Small intestine (tissue), 7 donors: ENCODE results near the gene DUXA. TPM values are rescaled to one million over a fixed set of nuclear protein-coding genes. Genes with fewer than 3 reads are reported as not detected.
"Not testable (repeated sequence)": the region's sequence is repeated elsewhere in the genome, so short reads cannot be mapped to it uniquely, and the experiment has no call there.

Source experiments
- DNase-seq, 2 donors: peaks; one replicate each; pipeline versions ENCODE4 v3.0.0 to v3.0.0-alpha.2; 2013
- FAIRE-seq: peaks from 2 replicates; lab custom pipeline; 2012; peaks lifted over from hg19 to GRCh38; lab: Jason Lieb, UNC
- H3K27ac ChIP-seq, 3 donors: one replicate each; pipeline ENCODE4 v1.5.1; 2013; ENCODE audit warnings: low read length in 2 of 3, mild to moderate bottlenecking in 2 of 3, control low read depth in 1 of 3, inconsistent platforms in 1 of 3, low read depth in 1 of 3, moderate library complexity in 1 of 3
- H3K27me3 ChIP-seq, 3 donors: one replicate each; pipeline ENCODE4 v1.6.1; 2013; ENCODE audit warnings: low read length in 3 of 3, inconsistent platforms in 1 of 3; ENCODE audit not compliant: control insufficient read depth in 3 of 3, insufficient read depth in 3 of 3
- H3K36me3 ChIP-seq, 3 donors: one replicate each; pipeline ENCODE4 v1.6.1; 2013; ENCODE audit warnings: low read length in 3 of 3, inconsistent platforms in 1 of 3, low read depth in 1 of 3, mild to moderate bottlenecking in 1 of 3, moderate library complexity in 1 of 3; ENCODE audit not compliant: control insufficient read depth in 3 of 3, insufficient read depth in 2 of 3
- H3K4me1 ChIP-seq, 3 donors: one replicate each; pipeline ENCODE4 v1.6.1; 2013; ENCODE audit warnings: low read length in 2 of 3, inconsistent platforms in 1 of 3, low read depth in 1 of 3, mild to moderate bottlenecking in 1 of 3, moderate library complexity in 1 of 3; ENCODE audit not compliant: control insufficient read depth in 3 of 3, insufficient read depth in 2 of 3
- H3K4me3 ChIP-seq, 3 donors: one replicate each; pipeline ENCODE4 v1.5.1; 2013; ENCODE audit warnings: low read length in 3 of 3, control low read depth in 1 of 3, inconsistent platforms in 1 of 3, low read depth in 1 of 3, mild to moderate bottlenecking in 1 of 3, moderate library complexity in 1 of 3
- H3K9me3 ChIP-seq, 2 donors: one replicate each; pipeline ENCODE4 v1.6.1; 2013; ENCODE audit warnings: low read depth in 1 of 2, low read length in 1 of 2; ENCODE audit not compliant: control insufficient read depth in 2 of 2, insufficient read depth in 1 of 2
- WGBS, 3 donors: extraction: QIAGEN DNeasy Blood & Tissue Kit; methylation state at CpG; one replicate each; pipeline ENCODE4 v1.1.7; 2013; 5-methylcytosine and 5-hydroxymethylcytosine counted together
- polyA plus RNA-seq, 4 donors: library from polyadenylated mRNA; stranded (reverse) in 3 of 4; unstranded in 1 of 4; fragments of 200-250 nt in 3 of 4; fragments of 120-200 nt in 1 of 4; gene quantifications; one replicate each; pipeline versions ENCODE4 v1.2.1 to v1.2.3, GENCODE V29; 2013
- donor health status: healthy with polysubstance abuse.
- donor health status: control.
- donor health status: control.
- donor health status: Bipolar disorder and iron deficiency.
- donor health status: healthy.

DUXA gene
- polyA plus RNA-seq, 4 donors = not detected

DNA sequence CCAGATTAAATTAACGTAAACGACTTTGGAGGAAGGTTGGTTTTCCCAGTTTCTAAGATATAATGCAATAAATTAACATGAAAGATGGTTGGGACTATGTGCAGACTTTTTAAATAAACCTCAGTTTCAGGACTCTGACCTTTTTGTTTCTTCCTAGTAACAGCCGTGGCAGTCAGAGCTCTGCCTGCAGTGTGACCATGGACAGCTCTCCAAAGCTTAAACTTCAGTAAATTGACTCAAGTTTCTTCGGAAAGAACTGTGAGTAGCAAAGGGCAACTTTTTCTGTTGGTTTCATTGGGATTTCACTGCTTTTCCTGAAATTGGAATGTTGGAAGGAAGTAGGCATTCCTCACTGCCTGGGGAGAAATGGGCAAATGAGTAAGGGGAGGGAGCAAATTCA lies 43.4 kb downstream of the DUXA start:
- no peak overlapping the region for H3K27ac ChIP-seq
- H3K4me3 ChIP-seq = no peak overlapping the region
- WGBS, 3 donors = 37 to 38% (median 38%) methylated on average over 4 of the region's 4 CpGs
- peaks cover 0 to 4% (median 0%) of the 10 kb centered on the region in 3 donors for H3K27me3 ChIP-seq
- DNase-seq = no peak
- peaks cover 3 to 10% of the 10 kb centered on the region in 2 donors for H3K9me3 ChIP-seq
- FAIRE-seq = no peak
- no peaks in the 10 kb centered on the region for H3K36me3 ChIP-seq
- H3K4me1 ChIP-seq = no peaks in the 10 kb centered on the region

GRCh38 chr19:57118848-57119247 lies 48.4 kb downstream of the DUXA start:
- no peaks in the 10 kb centered on the region for H3K27me3 ChIP-seq
- no peaks in the 10 kb centered on the region for H3K36me3 ChIP-seq
- no peak overlapping the region for H3K4me3 ChIP-seq
- no peaks in the 10 kb centered on the region for H3K4me1 ChIP-seq
- FAIRE-seq (no peak), DNase-seq (no peak)
- H3K9me3 ChIP-seq = peaks cover 3 to 17% of the 10 kb centered on the region in 2 donors
- WGBS, 3 donors = 70 to 83% (median 79%) methylated on average over 32 of the region's 32 CpGs
- no peak overlapping the region for H3K27ac ChIP-seq

GRCh38 chr19:57113501-57113900 lies 53.8 kb downstream of the DUXA start:
- FAIRE-seq, H3K27me3 ChIP-seq, H3K36me3 ChIP-seq, H3K4me3 ChIP-seq, H3K27ac ChIP-seq, H3K4me1 ChIP-seq, DNase-seq: not testable (repeated sequence)
- H3K9me3 ChIP-seq = peaks cover 6 to 27% of the 10 kb centered on the region in 2 donors
- WGBS, 3 donors = 76 to 82% (median 79%) methylated on average over 7 of the region's 7 CpGs

DNA sequence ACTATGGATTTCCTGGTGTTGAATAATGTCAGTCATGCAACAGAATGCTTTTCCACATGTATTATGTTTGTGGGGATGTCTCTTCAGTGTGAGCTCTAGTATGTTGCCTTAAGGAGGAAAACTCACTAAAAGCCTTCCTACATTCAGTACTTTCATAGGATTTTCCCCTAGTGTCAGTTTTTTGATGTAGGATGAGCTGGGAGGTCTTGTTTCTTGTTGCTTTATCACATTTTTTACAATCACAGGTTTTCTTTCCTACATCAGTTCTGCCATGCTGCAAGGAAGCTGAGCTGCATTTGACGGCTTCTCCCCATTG lies 56.0 kb downstream of the DUXA start:
- H3K36me3 ChIP-seq = no peaks in the 10 kb centered on the region
- FAIRE-seq (no peak), DNase-seq (no peak)
- no peaks in the 10 kb centered on the region for H3K4me1 ChIP-seq
- peaks cover 8 to 23% of the 10 kb centered on the region in 2 donors for H3K9me3 ChIP-seq
- WGBS, 3 donors = 94 to 100% (median 100%) methylated on average over 1 of the region's 1 CpG
- no peak overlapping the region for H3K27ac ChIP-seq
- no peak overlapping the region for H3K4me3 ChIP-seq
- H3K27me3 ChIP-seq = peaks cover 0 to 4% (median 3%) of the 10 kb centered on the region in 3 donors

- DNase-seq = no peak
- H3K36me3 ChIP-seq = no peaks in the 10 kb centered on the region
- 84 to 92% (median 88%) methylated on average over 9 of the region's 9 CpGs for WGBS, 3 donors
- no peak for FAIRE-seq
- H3K27ac ChIP-seq = no peak overlapping the region
- no peaks in the 10 kb centered on the region for H3K4me1 ChIP-seq
- H3K4me3 ChIP-seq = no peak overlapping the region
- peaks cover 0 to 8% (median 7%) of the 10 kb centered on the region in 3 donors for H3K27me3 ChIP-seq
- H3K9me3 ChIP-seq = peaks cover 10 to 20% of the 10 kb centered on the region in 2 donors
These were observed 56.5 kb downstream of the DUXA start for GRCh38 chr19:57110592-57111328.

- Histone ChIP-seq H3K27me3 (peaks cover 0 to 13% (median 11%) of the 10 kb centered on the region in 3 donors), H3K4me3 (no peak overlapping the region), H3K9me3 (peaks cover 7 to 13% of the 10 kb centered on the region in 2 donors), H3K4me1 (peaks cover 0 to 4% (median 0%) of the 10 kb centered on the region in 3 donors), H3K36me3 (no peaks in the 10 kb centered on the region), H3K27ac (no peak overlapping the region)
- DNase-seq (no peak), FAIRE-seq (no peak)
- WGBS, 3 donors = 12 to 36% (median 26%) methylated on average over 35 to 42 of the region's 42 CpGs
These were observed 60.5 kb downstream of the DUXA start for GRCh38 chr19:57106722-57107235.

DNA sequence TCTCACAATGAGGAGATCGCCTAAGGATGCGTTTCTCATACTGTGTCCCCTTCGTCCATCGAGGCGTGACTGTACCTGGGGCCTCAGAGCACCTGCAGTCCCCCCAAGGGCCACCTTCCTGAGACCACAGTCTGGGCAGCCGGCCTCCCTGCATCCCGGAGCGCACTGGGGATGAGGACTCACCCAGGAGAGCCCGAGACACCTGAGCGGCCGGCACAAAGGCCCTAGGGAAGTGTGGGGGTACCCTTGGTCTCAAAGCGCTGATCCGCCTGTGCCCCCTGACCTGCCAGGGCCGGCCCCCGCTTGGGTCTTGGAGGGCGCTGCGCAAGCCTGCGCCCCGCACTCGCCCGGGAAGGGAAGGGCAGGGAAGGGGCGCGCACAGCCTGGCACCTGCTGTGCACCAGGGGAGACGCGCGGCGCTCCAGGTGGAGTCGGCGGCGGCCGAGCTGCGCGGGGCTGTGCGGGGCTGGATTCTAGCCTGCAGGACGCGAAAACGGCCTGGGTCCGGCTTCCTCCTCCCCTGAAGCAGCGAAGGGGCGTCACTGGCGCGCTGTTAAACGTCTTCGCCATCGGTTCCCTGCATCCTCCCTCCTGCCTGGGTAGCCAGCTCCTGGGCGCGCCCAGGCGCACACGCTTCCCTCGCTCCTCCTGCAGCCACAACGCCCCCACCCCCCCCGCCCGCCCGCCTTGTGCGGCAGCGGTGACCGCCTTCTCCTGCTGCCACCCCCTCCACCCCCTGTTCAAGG lies 61.1 kb downstream of the DUXA start:
- Histone ChIP-seq H3K27me3 (peaks cover 0 to 13% (median 11%) of the 10 kb centered on the region in 3 donors), H3K4me1 (peaks cover 0 to 4% (median 0%) of the 10 kb centered on the region in 3 donors), H3K9me3 (peaks cover 7 to 9% of the 10 kb centered on the region in 2 donors), H3K4me3 (no peak overlapping the region), H3K36me3 (no peaks in the 10 kb centered on the region), H3K27ac (no peak overlapping the region)
- DNase-seq = no peak
- 13 to 34% (median 31%) methylated on average over 44 to 57 of the region's 57 CpGs for WGBS, 3 donors
- FAIRE-seq = no peak
